ENCODE results near the gene MAN1A1. TPM values are rescaled to one million over a fixed set of nuclear protein-coding genes. Genes with fewer than 3 reads are reported as not detected.

The MAN1A1 gene
- polyA plus RNA-seq, 3 donors = 11.0 to 20.4 (median 16.1) TPM

DNA sequence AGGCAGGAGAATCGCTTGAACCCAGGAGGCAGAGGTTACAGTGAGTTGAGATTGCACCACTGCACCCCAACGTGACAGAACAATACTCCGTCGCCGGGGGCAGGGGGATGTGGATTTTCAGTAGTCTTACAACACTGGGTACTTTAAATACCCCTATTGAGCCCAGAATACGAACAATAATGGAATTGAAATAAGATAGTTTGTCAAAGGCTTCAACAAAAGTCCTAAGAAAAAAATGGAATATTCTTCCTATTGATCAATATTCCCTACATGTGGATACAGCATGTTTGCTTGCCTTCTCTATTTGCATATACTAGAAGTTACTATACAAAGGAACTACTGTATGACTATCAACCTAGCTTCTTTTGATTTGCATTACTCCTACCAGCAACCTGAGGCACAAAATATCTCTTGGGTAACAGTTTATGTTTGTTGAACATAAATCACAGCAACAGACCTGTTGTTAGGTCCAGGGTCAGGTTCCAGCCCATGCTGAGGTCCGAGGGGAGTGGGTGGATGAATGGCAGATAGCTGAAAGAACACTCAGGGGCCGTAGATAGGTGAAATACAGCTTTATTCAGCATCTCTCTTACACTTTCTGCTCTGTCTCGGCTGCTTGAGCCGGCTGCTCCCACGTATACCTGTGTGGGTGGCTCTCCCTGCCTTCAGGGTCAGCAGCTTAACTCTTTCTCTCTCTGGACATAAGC is 23.8 kb downstream of the MAN1A1 start:
- H3K79me2 ChIP-seq (ENCODE audit: insufficient read depth, low read length) = peaks cover 20% of the 10 kb centered on the region
- peaks cover 7% of the 10 kb centered on the region for H4K20me1 ChIP-seq (ENCODE audit: insufficient read depth, low read length)
- H2AFZ ChIP-seq (ENCODE audit: insufficient read depth, low read depth, low read length, poor library complexity, severe bottlenecking) = no peak overlapping the region
- no peak overlapping the region for H3K4me3 ChIP-seq (replicated peaks in 1 of 3; ENCODE audit: low read depth in 2 of 3, low read length in 3 of 3)
- no peak overlapping the region for H3K4me2 ChIP-seq (replicated peaks; ENCODE audit: extremely low read depth, low read length, poor library complexity, severe bottlenecking)
- H3K27ac ChIP-seq (ENCODE audit: low read depth in 1 of 2, low read length in 2 of 2) = no peak overlapping the region
- Mint-ChIP-seq H3K9me3 (no peaks in the 10 kb centered on the region), H3K36me3 (peaks cover 20 to 24% of the 10 kb centered on the region in 2 donors), H3K27me3 (ENCODE audit: low read depth in 3 of 3) (no peaks in the 10 kb centered on the region), H3K4me3 (no peak overlapping the region), H3K27ac (peak overlapping the region in 2 of 7 donors; percentile 16 to 61), H3K4me1 (peaks cover 8% of the 10 kb centered on the region)
- intact Hi-C loops (cut with micrococcal nuclease) = no loop called here
- peaks cover 2 to 18% of the 10 kb centered on the region in 2 donors for H3K36me3 ChIP-seq (replicated peaks in 1 of 2; ENCODE audit: control insufficient read depth in 1 of 2, insufficient read depth in 2 of 2, low read length in 2 of 2)
- H3K4me1 ChIP-seq (ENCODE audit: control insufficient read depth in 1 of 2, insufficient read depth in 2 of 2, low read length in 2 of 2) = no peaks in the 10 kb centered on the region
- no peak for TF ChIP-seq CTCF (IDR thresholded peaks at IDR 0.05)
- DNase-seq = no peak
- no peak overlapping the region for H3K9ac ChIP-seq (ENCODE audit: insufficient read depth, low read length, poor library complexity, severe bottlenecking)
- WGBS (ENCODE audit: insufficient coverage) = 90% methylated on average over 3 of the region's 11 CpGs
- H3K9me3 ChIP-seq (replicated peaks in 1 of 2; ENCODE audit: control insufficient read depth in 1 of 2, insufficient read depth in 1 of 2, low read length in 2 of 2) = no peaks in the 10 kb centered on the region
- no peaks in the 10 kb centered on the region for H3K27me3 ChIP-seq (ENCODE audit: control insufficient read depth in 2 of 2, insufficient read depth in 2 of 2, low read length in 2 of 2)

- WGBS (ENCODE audit: insufficient coverage) = no CpG with 5 or more reads among the region's 2 CpGs
- peaks cover 8% of the 10 kb centered on the region for H3K4me1 Mint-ChIP-seq
Observed at GRCh38 chr6:119324718-119325117, 24.8 kb downstream of the MAN1A1 start.

More at GRCh38 chr6:119324718-119325117, 24.8 kb downstream of the MAN1A1 start:
- H3K27ac Mint-ChIP-seq = no peak overlapping the region
- no peak for DNase-seq
- no peak overlapping the region for H3K4me2 ChIP-seq (replicated peaks; ENCODE audit: extremely low read depth, low read length, poor library complexity, severe bottlenecking)
- no peaks in the 10 kb centered on the region for H3K27me3 Mint-ChIP-seq (ENCODE audit: low read depth in 3 of 3)
- no peaks in the 10 kb centered on the region for H3K27me3 ChIP-seq (ENCODE audit: control insufficient read depth in 2 of 2, insufficient read depth in 2 of 2, low read length in 2 of 2)
- H3K9me3 ChIP-seq (replicated peaks in 1 of 2; ENCODE audit: control insufficient read depth in 1 of 2, insufficient read depth in 1 of 2, low read length in 2 of 2) = no peaks in the 10 kb centered on the region
- no peak overlapping the region for H2AFZ ChIP-seq (ENCODE audit: insufficient read depth, low read depth, low read length, poor library complexity, severe bottlenecking)
- no peak overlapping the region for H3K4me3 ChIP-seq (replicated peaks in 1 of 3; ENCODE audit: low read depth in 2 of 3, low read length in 3 of 3)
- no peaks in the 10 kb centered on the region for H3K4me1 ChIP-seq (ENCODE audit: control insufficient read depth in 1 of 2, insufficient read depth in 2 of 2, low read length in 2 of 2)
- no peak overlapping the region for H3K4me3 Mint-ChIP-seq
- H3K9ac ChIP-seq (ENCODE audit: insufficient read depth, low read length, poor library complexity, severe bottlenecking) = no peak overlapping the region
- H3K36me3 Mint-ChIP-seq = peaks cover 13 to 20% of the 10 kb centered on the region in 2 donors
- peaks cover 2 to 18% of the 10 kb centered on the region in 2 donors for H3K36me3 ChIP-seq (replicated peaks in 1 of 2; ENCODE audit: control insufficient read depth in 1 of 2, insufficient read depth in 2 of 2, low read length in 2 of 2)
- no peak for TF ChIP-seq CTCF (IDR thresholded peaks at IDR 0.05)
- H3K27ac ChIP-seq (ENCODE audit: low read depth in 1 of 2, low read length in 2 of 2) = no peak overlapping the region
- H4K20me1 ChIP-seq (ENCODE audit: insufficient read depth, low read length) = peaks cover 7% of the 10 kb centered on the region
- no peaks in the 10 kb centered on the region for H3K9me3 Mint-ChIP-seq
- peaks cover 15% of the 10 kb centered on the region for H3K79me2 ChIP-seq (ENCODE audit: insufficient read depth, low read length)
- intact Hi-C loops (cut with micrococcal nuclease) = no loop called here

Measured in CD14-positive monocyte (primary cell).